HUDEP-2 (cell line): ENCODE data around the gene FBLN5.
"Not testable (repeated sequence)": the region's sequence is repeated elsewhere in the genome, so short reads cannot be mapped to it uniquely, and the experiment has no call there.

Source experiments
- DNase-seq, 76 experiments: peaks; one replicate each; lab custom pipeline; 2025; ENCODE audit not compliant: unreplicated experiment in 76 of 76; lab: John Stamatoyannopoulos, UW

The FBLN5 gene

GRCh38 chr14:91867316-91867988 lies 80.0 kb downstream of the FBLN5 start, which contains the start of gene TC2N:
TC2N (minus strand) TSS chr14:91867536; CDS start chr14:91813769, 53,767 bp downstream.
- DNase-seq = no peak

- DNase-seq = no peak
Measured at GRCh38 chr14:91866511-91867295, 80.8 kb downstream of the FBLN5 start.

GRCh38 chr14:91866061-91866460 lies 81.4 kb downstream of the FBLN5 start:
- no peak for DNase-seq

GRCh38 chr14:91862417-91862816 lies 85.1 kb downstream of the FBLN5 start:
- DNase-seq = no peak

- no peak for DNase-seq
Measured at GRCh38 chr14:91861091-91861490, 86.4 kb downstream of the FBLN5 start.

GRCh38 chr14:91860238-91860637 lies 87.3 kb downstream of the FBLN5 start:
- no peak for DNase-seq

GRCh38 chr14:91858536-91859275 lies 88.8 kb downstream of the FBLN5 start:
- peak in 2 of 76 experiments; percentile 5 to 9 for DNase-seq

- DNase-seq = no peak
Measured at GRCh38 chr14:91857614-91858013, 89.9 kb downstream of the FBLN5 start.

- DNase-seq = no peak
Measured at GRCh38 chr14:91854327-91854934, 93.1 kb downstream of the FBLN5 start.

GRCh38 chr14:91851563-91851962 lies 95.9 kb downstream of the FBLN5 start:
- DNase-seq = no peak

- no peak for DNase-seq
Measured at GRCh38 chr14:91848504-91849001, 98.9 kb downstream of the FBLN5 start.

GRCh38 chr14:91847693-91848092 lies 99.8 kb downstream of the FBLN5 start:
- no peak for DNase-seq

- DNase-seq = no peak
Measured at GRCh38 chr14:91845652-91846051, 101.8 kb downstream of the FBLN5 start.

- DNase-seq = not testable (repeated sequence)
Measured at GRCh38 chr14:91845056-91845455, 102.4 kb downstream of the FBLN5 start.

GRCh38 chr14:91844029-91844428 lies 103.5 kb downstream of the FBLN5 start:
- no peak for DNase-seq

GRCh38 chr14:91843437-91843836 lies 104.1 kb downstream of the FBLN5 start:
- DNase-seq = no peak

- no peak for DNase-seq
Measured at GRCh38 chr14:91841065-91841464, 106.4 kb downstream of the FBLN5 start.

- no peak for DNase-seq
Measured at GRCh38 chr14:91839749-91840148, 107.7 kb downstream of the FBLN5 start.

- no peak for DNase-seq
Measured at GRCh38 chr14:91837076-91837475, 110.4 kb downstream of the FBLN5 start.

GRCh38 chr14:91835920-91836843 lies 111.3 kb downstream of the FBLN5 start:
- DNase-seq = peak in 3 of 76 experiments; percentile 3 to 12 (median 9)
